Measurements from ENCODE around the gene PNPLA6. TPM values are rescaled to one million over a fixed set of nuclear protein-coding genes. Genes with fewer than 3 reads are reported as not detected.

PNPLA6 gene
- total RNA-seq, 4 donors from 2014 or later: 115 to 435 (median 147) TPM

GRCh38 chr19:7607212-7607873 lies 71.8 kb downstream of the PNPLA6 start:
- Histone ChIP-seq H3K27ac (no peak overlapping the region), H3K4me1 (no peaks in the 10 kb centered on the region), H3K36me3 (no peaks in the 10 kb centered on the region), H3K4me3 (no peak overlapping the region), H3K27me3 (peaks cover 3% of the 10 kb centered on the region), H3K9me3 (no peaks in the 10 kb centered on the region)
- 80 to 84% methylated on average over 2 to 10 of the region's 10 CpGs for WGBS, 2 donors (ENCODE audit: low coverage in 1 of 2)
- in situ Hi-C loops (cut with MboI; ENCODE audit: low pct_ligation_motif_present in 1 of 4, low pct_unique_long_range_greater_than_20kb in 1 of 4, low sequenced_read_pairs in 3 of 4) (no loop called here), intact Hi-C loops (cut with DNase I; ENCODE audit: low total_unique reads) (loop anchor here (1.0 kb wide), 1 partner anchor 14 kb away; no protein-coding TSS in a partner anchor)
- TF ChIP-seq EP300 (IDR thresholded peaks at IDR 0.05; ENCODE audit: low read depth) (no peak), POLR2AphosphoS5 (IDR thresholded peaks at IDR 0.05) (no peak), POLR2A (IDR thresholded peaks at IDR 0.05) (no peak), CTCF (IDR thresholded peaks at IDR 0.05) (no peak)
- DNase-seq: no peak

GRCh38 chr19:7607874-7608560 lies 72.5 kb downstream of the PNPLA6 start:
- Histone ChIP-seq H3K4me3 (no peak overlapping the region), H3K9me3 (no peaks in the 10 kb centered on the region), H3K36me3 (no peaks in the 10 kb centered on the region), H3K27me3 (no peaks in the 10 kb centered on the region), H3K27ac (no peak overlapping the region), H3K4me1 (no peaks in the 10 kb centered on the region)
- intact Hi-C loops (cut with DNase I; ENCODE audit: low total_unique reads): loop anchor here (1.0 kb wide), 1 partner anchor 15 kb away; no protein-coding TSS in a partner anchor
- in situ Hi-C loops (cut with MboI; ENCODE audit: low pct_ligation_motif_present in 1 of 4, low pct_unique_long_range_greater_than_20kb in 1 of 4, low sequenced_read_pairs in 3 of 4): no loop called here
- no peak for TF ChIP-seq EP300 (IDR thresholded peaks at IDR 0.05; ENCODE audit: low read depth)
- TF ChIP-seq POLR2AphosphoS5 (IDR thresholded peaks at IDR 0.05): no peak
- TF ChIP-seq CTCF (IDR thresholded peaks at IDR 0.05): no peak
- TF ChIP-seq POLR2A (IDR thresholded peaks at IDR 0.05): no peak
- no peak for DNase-seq
- 90% methylated on average over 25 of the region's 25 CpGs; no CpG with 5 or more reads in 1 of the 2 donors for WGBS, 2 donors (ENCODE audit: low coverage in 1 of 2)

GRCh38 chr19:7610491-7611240 lies 75.1 kb downstream of the PNPLA6 start:
- 77 to 89% methylated on average over 6 to 28 of the region's 31 CpGs for WGBS, 2 donors (ENCODE audit: low coverage in 1 of 2)
- Histone ChIP-seq H3K4me1 (no peaks in the 10 kb centered on the region), H3K4me3 (no peak overlapping the region), H3K36me3 (no peaks in the 10 kb centered on the region), H3K9me3 (no peaks in the 10 kb centered on the region), H3K27ac (no peak overlapping the region), H3K27me3 (no peaks in the 10 kb centered on the region)
- intact Hi-C loops (cut with DNase I; ENCODE audit: low total_unique reads): no loop called here
- TF ChIP-seq POLR2AphosphoS5 (IDR thresholded peaks at IDR 0.05) (no peak), CTCF (IDR thresholded peaks at IDR 0.05) (no peak), EP300 (IDR thresholded peaks at IDR 0.05; ENCODE audit: low read depth) (no peak), POLR2A (IDR thresholded peaks at IDR 0.05) (no peak)
- no peak for DNase-seq
- in situ Hi-C loops (cut with MboI; ENCODE audit: low pct_ligation_motif_present in 1 of 4, low pct_unique_long_range_greater_than_20kb in 1 of 4, low sequenced_read_pairs in 3 of 4): no loop called here

Small RNAs within 50 kb of the gene (small RNA-seq; reads per million reads assigned to genes)
- 0 reads per million in 4 donors for gene AC008878.2

Other genes with a start within 250 kb of the PNPLA6 start
- 100 to 1,000 TPM; 134 to 252 (median 164) TPM for gene INSR, start 241.3 kb upstream of the PNPLA6 start, total RNA-seq
- gene ARHGEF18, start 186.8 kb upstream of the PNPLA6 start, total RNA-seq: 100 to 1,000 TPM in 1 of 4 donors, 10 to 100 TPM in 3; 32.0 to 162 (median 92.8) TPM
- gene PEX11G, start 46.7 kb upstream of the PNPLA6 start, total RNA-seq: 10 to 100 TPM in 1 of 4 donors, 1 to 10 TPM in 3; 2.2 to 14.5 (median 8.9) TPM
- gene ZNF358, start 19.6 kb upstream of the PNPLA6 start, total RNA-seq: 10 to 100 TPM; 50.2 to 72.7 (median 69.1) TPM
- 10 to 100 TPM; 14.7 to 93.1 (median 23.9) TPM for gene MCOLN1, start 13.1 kb upstream of the PNPLA6 start, total RNA-seq
- 100 to 1,000 TPM in 1 of 4 donors, 10 to 100 TPM in 3; 36.2 to 114 (median 61.6) TPM for gene CAMSAP3, start 60.1 kb downstream of the PNPLA6 start, total RNA-seq
- gene XAB2, start 93.8 kb downstream of the PNPLA6 start, total RNA-seq: 100 to 1,000 TPM in 1 of 4 donors, 10 to 100 TPM in 3; 27.8 to 123 (median 57.3) TPM
- 10 to 100 TPM in 2 of 4 donors, not detected in 2; 16.4 to 48.0 TPM for gene PET100, start 94.1 kb downstream of the PNPLA6 start, total RNA-seq
- gene PCP2, start 98.0 kb downstream of the PNPLA6 start, total RNA-seq: 10 to 100 TPM in 1 of 4 donors, 1 to 10 TPM in 1, not detected in 2; 4.1 to 14.2 TPM
- 100 to 1,000 TPM; 132 to 303 (median 205) TPM for gene STXBP2, start 101.4 kb downstream of the PNPLA6 start, total RNA-seq
- not detected for gene RETN, start 133.3 kb downstream of the PNPLA6 start, total RNA-seq
- under 1 TPM in 1 of 4 donors, not detected in 3; 0.41 TPM for gene MCEMP1, start 141.4 kb downstream of the PNPLA6 start, total RNA-seq
- 10 to 100 TPM; 15.1 to 63.5 (median 34.4) TPM for gene TRAPPC5, start 145.1 kb downstream of the PNPLA6 start, total RNA-seq
- 10 to 100 TPM in 1 of 4 donors, 1 to 10 TPM in 1, under 1 TPM in 1, not detected in 1; 0.27 to 10.1 (median 4.3) TPM for gene FCER2, start 166.4 kb downstream of the PNPLA6 start, total RNA-seq
- 1 to 10 TPM in 1 of 4 donors, under 1 TPM in 1, not detected in 2; 0.55 to 1.1 TPM for gene CLEC4G, start 196.4 kb downstream of the PNPLA6 start, total RNA-seq
- 1 to 10 TPM in 3 of 4 donors, under 1 TPM in 1; 1.00 to 9.4 (median 4.4) TPM for gene CD209, start 211.8 kb downstream of the PNPLA6 start, total RNA-seq
- gene CLEC4M, start 227.5 kb downstream of the PNPLA6 start, total RNA-seq: under 1 TPM in 1 of 4 donors, not detected in 3; 0.16 TPM

Measured in transverse colon (tissue), 4 donors.